Skeletal muscle tissue (tissue), 4 donors: ENCODE data around the gene OAS1. TPM values are rescaled to one million over a fixed set of nuclear protein-coding genes. Genes with fewer than 3 reads are reported as not detected.
"Not testable (repeated sequence)": the region's sequence is repeated elsewhere in the genome, so short reads cannot be mapped to it uniquely, and the experiment has no call there.

ENCODE experiments used
- H3K27ac ChIP-seq: one replicate; pipeline ENCODE4 v1.7.0; 2013; ENCODE audit warnings: mild to moderate bottlenecking, low read depth, low read length, inconsistent platforms
- H3K27me3 ChIP-seq, 3 donors: one replicate each; pipeline ENCODE4 v1.7.0; 2013; ENCODE audit warnings: low read length in 3 of 3; ENCODE audit not compliant: control insufficient read depth in 3 of 3, insufficient read depth in 3 of 3
- H3K36me3 ChIP-seq, 3 donors: one replicate each; pipeline ENCODE4 v1.7.0; 2013; ENCODE audit warnings: low read length in 3 of 3; ENCODE audit not compliant: control insufficient read depth in 3 of 3, insufficient read depth in 3 of 3
- H3K4me1 ChIP-seq, 3 donors: one replicate each; pipeline ENCODE4 v1.7.0; 2013; ENCODE audit warnings: low read length in 3 of 3, mild to moderate bottlenecking in 3 of 3; ENCODE audit not compliant: control insufficient read depth in 3 of 3, insufficient read depth in 3 of 3
- H3K4me3 ChIP-seq, 3 donors: one replicate each; pipeline ENCODE4 v1.7.0; 2013; ENCODE audit warnings: low read length in 3 of 3
- H3K9ac ChIP-seq, 3 donors: one replicate each; pipeline ENCODE4 v1.7.0; 2013; ENCODE audit warnings: low read length in 3 of 3, mild to moderate bottlenecking in 3 of 3, moderate library complexity in 2 of 3, low read depth in 1 of 3
- H3K9me3 ChIP-seq, 3 donors: one replicate each; pipeline ENCODE4 v1.7.0; 2013; ENCODE audit warnings: low read length in 3 of 3; ENCODE audit not compliant: control insufficient read depth in 3 of 3
- total RNA-seq: library from RNA; depleted of rRNA; stranded (reverse); fragments of >200 nt; gene quantifications from one replicate; pipeline ENCODE4 v1.2.3, GENCODE V29; 2014
- donor health status: Osteomylitis.

OAS1 gene
- total RNA-seq, 1 donor from 2014 or later = 8.9 TPM

GRCh38 chr12:112942572-112942971 lies 35.8 kb downstream of the OAS1 start:
- Histone ChIP-seq H3K9ac (no peak overlapping the region), H3K27ac (no peak overlapping the region), H3K4me3 (no peak overlapping the region), H3K4me1 (peaks cover 10 to 25% (median 12%) of the 10 kb centered on the region in 3 donors), H3K36me3 (peaks cover 0 to 4% (median 2%) of the 10 kb centered on the region in 3 donors), H3K27me3 (peaks cover 0 to 10% (median 0%) of the 10 kb centered on the region in 3 donors), H3K9me3 (no peaks in the 10 kb centered on the region)

- Histone ChIP-seq H3K36me3 (peaks cover 0 to 4% (median 2%) of the 10 kb centered on the region in 3 donors), H3K9ac (no peak overlapping the region), H3K27me3 (peaks cover 0 to 10% (median 0%) of the 10 kb centered on the region in 3 donors), H3K27ac (no peak overlapping the region), H3K4me3 (no peak overlapping the region), H3K9me3 (no peaks in the 10 kb centered on the region), H3K4me1 (peaks cover 5 to 13% (median 7%) of the 10 kb centered on the region in 3 donors)
These were observed 37.4 kb downstream of the OAS1 start for GRCh38 chr12:112944024-112944690.

- no peak overlapping the region for H3K9ac ChIP-seq
- no peaks in the 10 kb centered on the region for H3K9me3 ChIP-seq
- no peak overlapping the region for H3K27ac ChIP-seq
- no peaks in the 10 kb centered on the region for H3K4me1 ChIP-seq
- H3K27me3 ChIP-seq = no peaks in the 10 kb centered on the region
- no peak overlapping the region for H3K4me3 ChIP-seq
- peaks cover 0 to 8% (median 5%) of the 10 kb centered on the region in 3 donors for H3K36me3 ChIP-seq
These were observed 38.8 kb downstream of the OAS1 start for GRCh38 chr12:112945515-112945914.

- Histone ChIP-seq H3K27ac (no peak overlapping the region), H3K9me3 (peaks cover 0 to 3% (median 0%) of the 10 kb centered on the region in 3 donors), H3K36me3 (peaks cover 0 to 10% (median 6%) of the 10 kb centered on the region in 3 donors), H3K27me3 (no peaks in the 10 kb centered on the region), H3K4me3 (no peak overlapping the region), H3K9ac (no peak overlapping the region), H3K4me1 (no peaks in the 10 kb centered on the region)
These were observed 39.7 kb downstream of the OAS1 start for GRCh38 chr12:112946236-112947000.

- Histone ChIP-seq H3K27ac (no peak overlapping the region), H3K4me3 (no peak overlapping the region), H3K36me3 (peaks cover 0 to 10% (median 4%) of the 10 kb centered on the region in 3 donors), H3K9ac (no peak overlapping the region), H3K27me3 (no peaks in the 10 kb centered on the region), H3K9me3 (peaks cover 0 to 3% (median 0%) of the 10 kb centered on the region in 3 donors), H3K4me1 (no peaks in the 10 kb centered on the region)
These were observed 40.6 kb downstream of the OAS1 start for GRCh38 chr12:112947314-112947713.

GRCh38 chr12:112947761-112948160 lies 41.0 kb downstream of the OAS1 start:
- H3K4me3 ChIP-seq = no peak overlapping the region
- no peak overlapping the region for H3K27ac ChIP-seq
- H3K4me1 ChIP-seq = no peaks in the 10 kb centered on the region
- H3K36me3 ChIP-seq = peaks cover 0 to 10% (median 4%) of the 10 kb centered on the region in 3 donors
- H3K27me3 ChIP-seq = no peaks in the 10 kb centered on the region
- H3K9me3 ChIP-seq = peaks cover 0 to 3% (median 0%) of the 10 kb centered on the region in 3 donors
- H3K9ac ChIP-seq = no peak overlapping the region

- H3K4me1 ChIP-seq = no peaks in the 10 kb centered on the region
- H3K36me3 ChIP-seq = peaks cover 0 to 10% (median 4%) of the 10 kb centered on the region in 3 donors
- H3K27ac ChIP-seq = no peak overlapping the region
- H3K4me3 ChIP-seq = no peak overlapping the region
- peaks cover 0 to 3% (median 0%) of the 10 kb centered on the region in 3 donors for H3K9me3 ChIP-seq
- H3K9ac ChIP-seq = no peak overlapping the region
- H3K27me3 ChIP-seq = no peaks in the 10 kb centered on the region
These were observed 42.0 kb downstream of the OAS1 start for GRCh38 chr12:112948806-112949205.

- peaks cover 0 to 6% (median 4%) of the 10 kb centered on the region in 3 donors for H3K36me3 ChIP-seq
- H3K27me3 ChIP-seq = no peaks in the 10 kb centered on the region
- no peak overlapping the region for H3K9ac ChIP-seq
- no peaks in the 10 kb centered on the region for H3K4me1 ChIP-seq
- H3K9me3 ChIP-seq = peaks cover 0 to 3% (median 0%) of the 10 kb centered on the region in 3 donors
- no peak overlapping the region for H3K4me3 ChIP-seq
- no peak overlapping the region for H3K27ac ChIP-seq
These were observed 43.9 kb downstream of the OAS1 start for GRCh38 chr12:112950701-112951100.

GRCh38 chr12:112957125-112957524 lies 50.4 kb downstream of the OAS1 start:
- peaks cover 0 to 11% (median 4%) of the 10 kb centered on the region in 3 donors for H3K36me3 ChIP-seq
- not testable (repeated sequence) for H3K27ac ChIP-seq, H3K4me1 ChIP-seq, H3K9me3 ChIP-seq, H3K27me3 ChIP-seq, H3K4me3 ChIP-seq, H3K9ac ChIP-seq

GRCh38 chr12:112961074-112961473 lies 54.3 kb downstream of the OAS1 start:
- H3K27me3 ChIP-seq = no peaks in the 10 kb centered on the region
- no peak overlapping the region for H3K9ac ChIP-seq
- H3K27ac ChIP-seq = no peak overlapping the region
- peaks cover 0 to 30% (median 9%) of the 10 kb centered on the region in 3 donors for H3K36me3 ChIP-seq
- no peaks in the 10 kb centered on the region for H3K9me3 ChIP-seq
- H3K4me3 ChIP-seq = no peak overlapping the region
- no peaks in the 10 kb centered on the region for H3K4me1 ChIP-seq
